Right kidney (tissue), 1 donor: Measurements from ENCODE around the gene RANBP9.

Experiments
- DNase-seq: peaks from one replicate; pipeline ENCODE4 v3.0.0-alpha.2; 2016

RANBP9 gene

DNA sequence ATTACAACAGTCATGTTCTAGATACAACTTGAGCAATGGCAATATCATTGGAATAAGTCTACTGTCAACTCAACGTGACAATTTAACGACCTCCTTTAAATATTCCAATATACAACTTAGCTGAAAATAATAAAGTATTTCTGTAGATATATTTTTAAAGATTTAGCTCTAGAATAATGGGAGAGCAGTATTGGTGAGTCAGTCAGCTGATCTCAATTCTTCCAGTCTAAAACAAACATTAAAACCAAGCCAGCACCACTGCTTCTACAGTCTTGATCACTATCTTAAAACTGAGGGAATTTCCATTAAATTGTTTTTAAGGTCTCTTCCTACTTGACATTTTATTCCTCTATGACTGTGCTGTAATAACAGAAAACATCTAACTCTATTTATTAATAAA lies 58.3 kb downstream of the RANBP9 start:
- no peak for DNase-seq

DNA sequence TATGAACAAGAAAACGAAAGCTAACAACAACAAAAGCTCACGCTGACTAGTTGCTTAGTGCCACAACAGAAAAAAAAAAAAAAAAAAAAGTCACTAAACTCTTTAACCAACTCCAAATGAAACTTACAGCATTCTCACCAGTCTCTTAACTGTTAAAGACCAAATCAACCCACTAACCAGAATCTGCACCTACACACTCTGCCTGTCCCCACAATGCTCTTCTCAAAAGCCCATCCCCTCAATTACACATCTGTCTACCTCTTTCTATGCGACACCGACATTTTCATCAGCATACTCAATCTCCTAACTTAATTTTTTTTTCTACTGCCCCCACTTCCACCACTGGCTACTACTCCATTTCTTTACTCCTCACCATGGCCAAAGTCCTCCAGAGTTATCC lies 62.2 kb downstream of the RANBP9 start:
- no peak for DNase-seq

DNA sequence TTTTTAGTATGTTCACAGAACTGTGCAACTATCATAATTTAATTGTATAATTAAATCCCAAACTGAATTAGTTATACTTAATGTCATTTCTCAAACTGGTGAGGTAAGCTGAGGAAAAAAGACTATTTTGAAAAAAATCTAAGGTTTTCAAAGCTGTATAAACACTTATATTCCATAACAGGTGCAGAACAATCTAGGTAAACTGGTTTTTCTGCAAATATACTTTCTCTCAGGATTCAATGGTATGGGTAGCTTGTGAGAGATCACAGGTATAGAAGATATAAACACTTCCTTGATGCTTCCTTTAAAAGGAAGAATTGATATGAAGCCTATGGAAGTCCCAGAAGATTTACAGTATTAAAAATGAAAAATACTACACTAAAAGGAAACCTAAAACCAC lies 62.8 kb downstream of the RANBP9 start:
- DNase-seq, result no peak

DNA sequence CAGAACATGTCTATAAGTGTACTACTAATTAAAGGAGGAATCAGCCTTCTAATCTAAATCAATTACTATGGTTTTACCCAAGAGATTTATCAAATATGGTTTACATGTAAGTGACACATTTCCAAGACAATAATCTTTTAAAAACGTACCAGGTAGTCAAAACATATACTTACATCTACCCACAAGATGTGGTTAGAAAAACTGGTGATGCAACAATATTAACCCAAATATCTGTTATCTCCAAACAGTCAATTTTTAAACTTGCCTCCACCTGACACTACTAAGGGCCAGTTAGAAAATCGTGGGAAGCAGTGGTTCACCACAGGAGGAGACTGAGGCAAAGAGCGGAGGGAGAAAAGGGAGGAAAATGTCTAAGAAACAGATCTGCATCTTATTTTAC lies 68.5 kb downstream of the RANBP9 start:
- DNase-seq, result no peak

DNA sequence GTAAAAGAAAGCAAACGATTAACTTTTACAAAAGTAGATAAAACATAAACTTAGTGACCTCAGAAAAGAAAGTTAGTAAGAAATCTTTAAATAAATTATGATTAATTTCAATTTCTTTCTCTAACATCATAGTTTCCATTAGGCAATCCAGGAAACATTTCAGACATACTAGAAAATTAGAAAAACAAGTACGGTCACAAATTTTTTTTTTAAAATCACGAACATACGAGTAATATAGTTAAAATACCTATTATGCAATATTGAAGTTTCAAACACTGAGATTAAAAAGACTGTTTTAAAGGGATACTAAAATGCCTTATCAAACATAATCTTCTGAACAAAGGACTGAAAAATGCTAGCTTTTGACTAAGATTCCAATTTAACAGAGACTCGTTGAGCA lies 70.3 kb downstream of the RANBP9 start:
- DNase-seq, result no peak

DNA sequence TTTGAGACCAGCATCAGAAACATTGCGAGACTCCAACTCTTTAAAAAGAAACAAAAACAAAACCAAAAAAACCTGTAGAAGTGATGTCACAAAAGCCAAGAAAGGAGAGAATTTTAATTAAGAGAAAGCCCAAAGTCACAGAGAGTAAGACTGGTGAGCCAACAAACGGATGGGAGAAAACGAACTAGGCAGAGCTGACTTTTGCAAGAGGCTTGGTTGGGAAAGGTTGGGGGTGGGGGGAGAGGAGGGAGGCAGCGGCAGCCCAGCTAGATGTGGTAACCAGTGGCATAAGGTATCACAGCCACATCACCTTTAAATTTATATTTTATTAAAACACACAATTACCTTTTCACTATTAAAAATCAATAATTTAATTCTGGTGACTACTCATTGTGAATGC lies 73.0 kb downstream of the RANBP9 start:
- no peak for DNase-seq

DNA sequence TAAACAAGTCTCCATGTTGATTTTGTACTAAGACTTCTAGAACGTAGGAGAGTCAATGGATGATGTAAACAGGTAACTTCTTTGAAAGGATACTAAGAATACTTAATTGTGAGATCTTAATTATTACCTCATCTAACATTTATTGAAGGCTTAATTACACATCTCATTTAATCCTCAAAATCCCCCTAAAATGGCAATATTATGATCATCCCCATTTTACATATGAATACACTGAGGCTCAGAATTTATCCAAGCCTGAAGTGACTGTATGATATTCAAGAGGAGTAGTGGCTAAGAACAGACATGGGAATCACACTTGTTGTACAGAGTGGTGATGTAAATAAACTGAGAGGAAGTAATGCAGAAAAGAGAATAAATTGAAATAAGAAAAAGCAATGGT lies 73.6 kb downstream of the RANBP9 start:
- DNase-seq, result no peak

DNA sequence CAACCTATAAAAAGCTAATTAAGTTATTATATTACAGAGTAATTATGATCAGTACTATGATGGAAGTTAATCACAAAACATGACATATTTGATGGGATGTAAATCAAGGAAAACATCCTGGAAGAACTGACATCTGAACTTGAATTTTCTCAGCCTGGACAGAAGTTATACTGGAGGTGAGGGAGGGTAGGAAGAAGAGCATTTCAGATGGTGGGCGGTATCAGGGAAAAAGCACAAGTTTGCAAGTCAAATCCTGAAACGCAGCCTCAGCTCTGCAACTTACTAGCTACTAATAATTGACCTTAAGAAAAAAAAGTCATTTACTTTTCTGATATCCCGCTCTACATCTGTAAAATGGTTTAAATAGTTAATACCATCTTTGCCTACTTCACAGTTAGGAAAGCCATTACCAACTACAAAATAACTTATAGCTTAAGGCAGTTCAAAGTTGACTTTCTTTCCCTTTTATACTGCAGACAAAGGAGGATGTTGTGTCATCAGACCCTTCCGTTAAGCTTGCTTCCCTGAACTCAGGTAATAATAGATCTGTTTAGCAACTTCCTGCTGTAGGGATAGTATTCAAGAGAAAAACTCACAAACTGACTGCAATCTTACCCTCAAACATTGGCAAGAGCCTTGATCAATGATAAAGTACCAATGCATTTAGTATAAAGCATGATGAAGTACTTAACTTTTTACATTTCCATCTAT lies 75.5 kb downstream of the RANBP9 start:
- no peak for DNase-seq

DNA sequence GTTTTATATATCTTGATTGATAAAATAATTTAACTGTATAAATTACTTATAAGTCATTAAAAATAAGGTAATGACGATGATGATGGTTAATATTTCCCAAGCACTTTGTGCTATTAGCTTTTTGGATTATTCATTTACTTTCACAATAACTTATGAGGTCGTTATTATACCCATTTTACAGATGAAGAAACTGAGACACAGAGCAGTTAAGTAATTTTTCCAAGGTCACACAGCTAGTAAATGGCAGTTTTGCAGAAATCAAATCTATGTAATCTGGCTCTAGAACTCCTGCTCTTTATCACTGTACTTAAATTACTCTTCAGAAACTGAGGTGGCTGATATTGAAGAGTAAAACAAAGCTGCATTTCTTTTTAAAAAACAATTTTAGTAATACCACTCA lies 78.3 kb downstream of the RANBP9 start:
- no peak for DNase-seq

DNA sequence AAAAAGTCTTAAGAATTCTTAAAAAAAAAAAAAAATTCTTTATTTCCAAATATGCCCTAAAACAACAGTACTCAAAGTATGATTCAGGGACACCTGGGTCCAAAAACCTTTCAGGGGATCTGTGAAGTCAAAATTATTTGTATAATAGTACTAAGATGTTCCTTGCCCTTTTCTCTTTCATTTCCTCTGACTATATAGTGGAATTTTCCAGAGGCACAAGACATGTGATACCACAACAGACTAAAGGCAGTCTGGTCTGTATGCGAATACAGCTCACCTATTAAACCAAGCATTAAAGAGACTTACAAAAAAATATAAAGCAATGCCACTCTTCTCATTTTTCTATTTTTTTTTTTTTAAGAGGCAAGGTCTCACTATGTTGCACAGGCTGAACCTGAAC lies 81.1 kb downstream of the RANBP9 start:
- DNase-seq, result no peak

DNA sequence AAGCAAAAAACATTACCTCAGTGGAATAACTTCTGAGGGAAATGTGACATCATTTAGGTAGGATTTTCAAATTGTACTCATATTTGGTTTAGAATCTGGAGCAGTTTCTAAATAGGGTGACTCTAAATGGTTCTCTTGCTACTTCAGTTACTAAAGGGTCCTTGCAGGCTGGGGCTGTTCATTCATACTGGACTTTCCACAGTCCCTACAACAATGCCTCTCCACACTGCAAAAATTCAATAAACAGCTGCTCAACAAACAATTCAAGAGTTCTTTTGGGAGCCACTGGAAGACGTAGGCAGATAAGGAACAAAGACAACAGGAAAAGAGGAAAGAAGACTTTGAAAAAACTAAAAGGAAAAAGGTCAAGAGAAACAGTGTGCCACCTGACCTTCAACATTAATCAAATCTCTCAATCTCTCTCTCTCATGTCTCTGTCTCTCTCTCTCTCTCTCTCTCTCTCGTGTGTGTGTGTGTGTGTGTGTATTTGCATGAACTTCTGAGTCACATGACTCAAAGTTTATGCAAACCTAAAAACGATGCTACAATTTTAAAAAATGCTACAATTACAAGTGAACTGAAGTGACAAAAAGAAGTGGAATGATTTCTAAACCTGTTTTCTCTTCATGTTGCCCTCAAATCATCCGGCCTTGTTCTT lies 82.0 kb downstream of the RANBP9 start:
- no peak for DNase-seq

DNA sequence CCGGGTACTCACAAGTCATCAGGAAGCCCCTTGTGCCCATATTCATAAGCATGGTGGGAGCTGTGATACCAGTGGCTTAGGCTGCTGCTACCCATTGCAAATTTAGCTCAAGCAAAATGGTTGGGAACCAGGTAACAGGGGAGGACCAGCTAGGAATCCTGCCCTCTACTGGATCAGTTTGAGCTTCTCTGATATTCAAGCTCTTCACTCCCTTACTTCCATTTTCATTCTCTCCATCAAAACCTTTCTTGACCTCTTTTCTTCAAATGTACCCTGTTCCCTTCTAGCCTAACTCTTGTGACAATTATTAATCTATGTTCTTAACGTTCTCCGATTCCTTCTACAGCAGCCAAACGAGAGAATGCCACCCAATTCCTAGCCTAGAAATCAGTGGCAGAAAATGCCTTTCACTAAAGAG lies 86.8 kb downstream of the RANBP9 start:
- DNase-seq, result no peak

DNA sequence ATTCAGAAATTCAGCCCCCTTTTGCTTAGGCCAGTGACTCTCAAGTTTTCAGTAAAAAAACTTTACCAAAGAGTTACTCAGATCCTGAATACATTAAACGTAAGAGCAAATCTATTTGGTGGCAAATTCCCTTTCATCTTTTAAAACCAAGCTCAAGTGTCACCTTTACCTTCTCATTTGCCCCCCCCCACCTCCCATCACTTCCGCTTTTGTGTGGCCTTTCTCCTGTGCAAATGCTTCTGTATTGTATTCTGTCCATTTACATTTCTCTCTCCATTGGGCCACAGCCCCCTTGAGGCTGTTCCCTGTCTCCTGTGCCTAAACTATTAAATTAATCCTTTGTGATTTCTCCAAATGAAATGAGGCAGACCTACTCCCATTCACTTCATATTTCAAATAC lies 94.6 kb downstream of the RANBP9 start:
- DNase-seq, result no peak

DNA sequence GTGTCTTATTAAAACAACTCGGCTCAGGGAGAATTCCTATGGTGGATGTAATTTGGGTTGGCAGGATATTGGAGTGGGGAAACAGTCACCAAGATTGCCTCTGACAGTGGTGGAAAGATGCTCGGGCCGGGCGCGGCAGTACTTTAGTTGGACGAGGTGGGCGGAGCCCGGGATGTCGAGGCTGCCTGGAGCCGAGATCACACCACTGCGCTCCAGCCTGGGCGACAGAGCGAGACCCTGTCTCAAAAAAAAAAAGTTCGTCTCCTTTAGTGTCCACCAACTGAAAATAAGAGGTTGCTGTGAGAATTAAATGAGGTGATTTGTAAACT lies 95.9 kb downstream of the RANBP9 start:
- no peak for DNase-seq

DNA sequence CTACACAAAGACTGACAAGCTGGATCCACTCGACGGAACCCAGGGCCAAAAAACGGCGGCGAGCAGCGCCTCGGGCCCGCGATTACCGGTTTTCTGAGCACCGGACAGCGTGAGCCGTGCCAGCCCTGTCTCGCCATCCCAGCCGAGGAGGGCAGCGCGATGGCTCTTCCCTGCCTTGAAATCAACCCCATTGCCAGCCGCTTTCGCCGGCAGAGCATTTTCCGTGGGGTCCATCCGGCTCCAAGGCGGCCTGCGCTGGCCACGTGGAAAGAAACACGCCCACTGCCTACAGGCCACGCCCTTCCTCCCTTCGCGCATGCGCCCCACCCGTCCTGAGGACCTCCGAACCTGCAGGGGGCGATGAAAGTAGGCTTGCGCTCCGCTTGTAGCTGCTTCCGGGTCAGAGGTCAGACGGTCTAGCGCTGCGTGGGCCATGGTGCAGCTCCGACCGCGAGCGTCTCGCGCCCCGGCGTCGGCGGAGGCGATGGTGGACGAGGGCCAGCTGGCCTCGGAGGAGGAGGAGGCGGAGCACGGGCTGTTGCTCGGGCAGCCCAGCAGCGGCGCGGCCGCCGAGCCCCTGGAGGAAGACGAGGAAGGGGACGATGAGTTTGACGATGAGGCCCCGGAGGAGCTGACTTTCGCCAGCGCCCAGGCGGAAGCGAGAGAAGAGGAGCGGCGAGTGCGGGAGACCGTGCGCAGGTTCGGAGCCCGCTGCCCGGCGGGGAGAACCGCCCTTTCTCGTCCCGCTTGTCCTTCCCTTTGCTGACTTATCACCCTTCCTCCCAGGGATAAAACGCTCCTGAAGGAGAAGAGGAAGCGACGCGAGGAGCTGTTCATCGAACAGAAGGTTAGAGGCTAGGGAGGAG lies 96.5 kb downstream of the RANBP9 start, which contains the start of gene NOL7:
TSS of gene NOL7 (plus strand) at position 410 of the 866 bp plus-strand sequence. CDS start at position 434, 24 bp downstream.
- peak; percentile 99 for DNase-seq

DNA sequence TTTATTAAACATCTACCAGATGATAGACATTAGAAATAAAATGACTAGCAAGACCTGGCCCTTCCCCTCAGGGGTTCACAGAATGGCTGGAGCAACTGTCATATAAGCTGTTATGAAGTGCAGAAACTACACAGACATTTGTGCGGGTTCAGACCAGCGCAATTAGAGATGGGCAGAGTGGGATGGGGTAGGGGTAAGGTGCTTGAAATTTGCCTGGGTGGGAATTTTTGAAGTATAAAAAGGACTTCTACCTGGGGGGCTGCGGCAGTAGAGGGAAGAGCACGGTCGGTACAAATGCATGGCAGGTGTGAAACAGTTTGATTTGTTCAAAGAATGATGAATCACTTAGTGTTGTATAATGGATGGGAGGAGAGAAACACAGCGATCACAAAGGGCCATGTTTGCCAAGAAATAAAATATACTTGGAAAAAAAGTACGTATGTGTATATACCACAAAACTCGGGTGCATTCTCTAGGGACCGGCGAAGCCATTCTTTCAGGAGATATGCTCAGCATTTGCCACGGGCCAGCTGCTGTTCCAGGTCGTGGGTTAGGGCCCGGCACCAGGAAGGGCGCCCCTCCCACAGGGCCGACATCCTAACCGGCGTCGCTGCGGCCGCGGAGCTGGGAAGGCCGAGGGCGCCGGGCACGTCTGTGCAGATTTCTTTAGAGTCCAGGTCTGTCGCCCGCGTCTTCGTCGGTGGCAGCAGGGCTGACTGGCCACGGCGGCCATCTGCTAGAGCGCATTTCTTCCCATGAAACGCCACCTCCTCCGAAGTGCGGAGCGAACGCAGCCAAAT lies 97.3 kb downstream of the RANBP9 start:
- DNase-seq, result no peak

DNA sequence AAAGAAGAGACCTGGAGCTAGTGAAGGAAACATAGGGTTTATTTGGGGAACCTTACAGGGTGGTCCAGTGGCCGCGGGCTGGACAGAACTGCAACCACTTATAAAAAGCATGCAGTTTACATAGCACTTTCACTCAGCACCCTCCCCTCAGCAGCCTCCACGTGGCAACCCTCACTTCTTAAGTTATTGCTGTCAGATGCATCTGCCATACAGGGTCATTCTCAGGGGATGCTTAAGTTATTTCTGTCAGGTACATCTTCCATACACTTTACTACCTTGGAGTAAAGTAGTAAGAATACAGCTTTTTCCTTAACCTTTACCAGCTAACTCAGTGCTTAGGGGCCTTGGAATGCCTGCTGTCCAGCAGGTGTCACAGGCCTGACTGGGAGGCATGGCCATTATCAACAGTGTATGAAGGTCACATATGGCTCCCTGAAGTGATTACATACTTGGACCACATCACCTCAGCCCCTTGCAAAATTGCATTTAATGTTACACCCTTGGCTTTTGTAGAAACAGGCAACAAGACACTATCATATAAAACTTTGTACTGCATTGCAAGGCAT lies 98.5 kb downstream of the RANBP9 start:
- DNase-seq, result no peak

DNA sequence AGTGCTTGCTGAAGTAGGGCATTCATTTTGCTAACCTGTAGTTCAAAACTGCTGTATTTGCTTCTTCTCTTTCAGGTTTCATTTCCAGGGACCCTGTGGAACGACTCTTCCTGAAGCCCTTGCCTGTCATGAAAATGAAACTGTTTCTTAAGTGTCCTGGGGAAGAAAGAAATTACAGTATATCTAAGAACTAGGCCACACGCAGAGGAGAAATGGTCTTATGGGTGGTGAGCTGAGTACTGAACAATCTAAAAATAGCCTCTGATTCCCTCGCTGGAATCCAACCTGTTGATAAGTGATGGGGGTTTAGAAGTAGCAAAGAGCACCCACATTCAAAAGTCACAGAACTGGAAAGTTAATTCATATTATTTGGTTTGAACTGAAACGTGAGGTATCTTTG lies 99.9 kb downstream of the RANBP9 start:
- DNase-seq, result no peak

DNA sequence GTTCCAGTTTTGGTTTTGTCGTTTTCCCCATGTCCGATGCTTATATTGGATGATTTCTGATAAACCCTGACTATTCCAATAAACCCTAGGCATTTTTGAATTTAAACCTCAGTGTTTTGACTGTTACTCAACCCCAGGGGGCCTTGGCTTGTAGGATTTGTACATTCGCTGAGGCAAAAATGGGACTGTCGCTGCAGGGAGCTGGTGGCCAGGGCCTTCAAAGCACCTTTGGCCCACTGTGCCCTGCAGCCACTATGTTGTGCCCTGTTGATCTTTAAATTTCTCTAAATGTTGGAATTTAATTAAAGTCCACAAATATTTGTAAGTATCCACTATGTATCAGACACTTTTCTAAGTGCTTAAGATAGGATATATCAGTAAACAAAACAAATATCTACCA lies 106.0 kb downstream of the RANBP9 start:
- no peak for DNase-seq

DNA sequence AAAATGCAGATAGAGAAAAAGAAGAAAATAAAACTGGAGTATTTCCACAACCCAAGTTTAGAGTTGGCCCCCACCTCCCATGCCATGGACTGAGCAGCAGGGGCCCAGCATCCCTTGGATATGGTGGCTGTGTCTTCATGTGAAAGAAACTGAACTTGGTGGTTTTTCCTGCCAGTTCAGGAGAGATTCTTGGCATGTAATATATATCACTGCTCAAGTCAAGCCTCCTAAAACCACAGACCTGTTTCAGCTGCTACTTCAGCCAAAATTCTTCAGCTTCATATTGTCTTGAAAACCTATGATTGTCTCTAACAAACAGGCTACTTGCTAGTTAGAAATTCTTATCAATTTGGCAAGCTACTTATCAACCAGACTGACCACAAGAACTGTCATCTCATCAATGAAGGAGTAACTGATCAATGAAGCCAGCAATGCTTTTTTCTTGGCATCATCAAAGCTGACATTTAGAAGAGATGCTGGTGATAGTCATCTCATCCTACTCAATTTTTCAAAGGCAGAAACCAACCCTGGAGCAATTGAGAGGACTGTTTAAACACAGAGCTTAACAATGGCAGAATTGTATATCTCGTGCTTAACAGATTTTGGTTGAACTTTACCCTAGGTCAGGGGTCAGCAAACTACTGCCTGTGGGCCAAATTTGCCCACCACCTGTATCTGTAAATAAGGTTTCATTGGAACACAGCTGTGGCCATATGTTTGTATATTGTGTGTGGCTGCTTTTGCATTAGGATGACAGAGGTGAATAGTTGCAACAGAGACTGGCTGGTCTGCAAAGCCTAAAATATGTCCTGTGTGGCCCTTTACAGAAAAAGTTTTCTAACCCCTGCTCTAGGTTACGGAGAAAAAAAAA lies 106.9 kb downstream of the RANBP9 start:
- DNase-seq, result no peak

DNA sequence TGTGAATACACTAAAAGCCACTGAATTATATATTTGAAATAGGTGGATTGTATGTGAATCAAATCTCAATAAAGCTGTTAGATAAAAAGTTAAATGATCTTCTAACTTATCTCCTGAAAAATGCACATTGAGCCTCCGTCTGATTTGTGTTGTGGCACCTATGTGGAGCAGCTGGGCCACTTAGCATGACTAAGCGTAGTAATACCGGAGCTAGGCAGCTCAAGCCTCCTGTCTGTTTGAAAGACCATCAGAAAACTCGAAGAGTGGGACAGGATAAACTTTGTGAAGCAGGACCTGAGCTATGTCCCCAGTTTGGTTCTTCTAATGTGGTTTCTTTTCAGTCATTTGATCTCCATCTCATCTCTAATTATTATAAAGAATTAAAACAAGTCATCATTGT lies 107.5 kb downstream of the RANBP9 start:
- DNase-seq, result no peak
